Stimulated activated memory B cell treated with anti-CD40 and anti-IgM and Interleukin-4, amounts not matched to agents 10 μg/mL and 1 μg/mL and 100 μg/mL, for 72 hours (primary cell): Measurements from ENCODE around the gene SLCO4A1.
A peak's percentile ranks its signal among the peaks of the same experiment; 100 is the strongest.

ENCODE experiments used
- ATAC-seq: fragments of 150-1000 bp; cut with Tn5 transposase; 2 replicates; pipeline ENCODE4 v1.10.0; 2021
- H3K27ac Mint-ChIP-seq: one replicate; pipeline ENCODE4 v1.8.0; 2022; ENCODE audit warnings: mild to moderate bottlenecking, mixed read lengths
- H3K27me3 Mint-ChIP-seq: one replicate; pipeline ENCODE4 v1.8.0; 2022; ENCODE audit warnings: mixed read lengths
- H3K36me3 Mint-ChIP-seq: one replicate; pipeline ENCODE4 v1.8.0; 2022; ENCODE audit warnings: mixed read lengths
- H3K4me1 Mint-ChIP-seq: one replicate; pipeline ENCODE4 v1.8.0; 2022; ENCODE audit warnings: mixed read lengths
- H3K4me3 Mint-ChIP-seq: one replicate; pipeline ENCODE4 v1.8.0; 2022; ENCODE audit warnings: mild to moderate bottlenecking, moderate library complexity, mixed read lengths
- H3K9me3 Mint-ChIP-seq: one replicate; pipeline ENCODE4 v1.8.0; 2022; ENCODE audit warnings: mixed read lengths

The SLCO4A1 gene

GRCh38 chr20:62648318-62648995 lies 6.2 kb downstream of the SLCO4A1 start:
- Mint-ChIP-seq H3K9me3 (no peaks in the 10 kb centered on the region), H3K27ac (peak overlapping the region; percentile 74), H3K4me1 (peaks cover 76% of the 10 kb centered on the region)

DNA sequence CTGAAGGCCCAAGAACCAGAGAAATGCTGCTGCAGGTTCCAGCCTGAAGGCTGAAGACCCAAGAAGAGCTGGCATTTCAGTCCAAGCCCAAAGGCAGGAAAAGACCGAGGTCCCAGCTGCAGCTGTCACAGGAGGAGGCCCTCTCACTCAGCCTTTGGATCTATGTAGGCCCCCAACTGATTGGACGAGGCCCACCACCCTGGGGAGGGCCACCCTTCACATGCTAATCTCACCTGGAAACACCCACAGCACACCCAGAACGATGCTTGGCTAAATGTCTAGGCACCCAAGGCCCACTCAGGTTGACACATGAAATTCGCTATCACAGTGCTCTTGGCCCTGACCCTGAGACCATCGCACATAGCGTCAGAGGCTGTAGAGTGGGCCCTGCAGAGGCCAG lies 6.8 kb downstream of the SLCO4A1 start:
- ATAC-seq, result no peak
- no peaks in the 10 kb centered on the region for H3K9me3 Mint-ChIP-seq
- H3K27ac Mint-ChIP-seq, result peak overlapping the region; percentile 96
- H3K4me1 Mint-ChIP-seq, result peaks cover 75% of the 10 kb centered on the region
- no peaks in the 10 kb centered on the region for H3K27me3 Mint-ChIP-seq
- H3K4me3 Mint-ChIP-seq, result no peak overlapping the region
- peaks cover 5% of the 10 kb centered on the region for H3K36me3 Mint-ChIP-seq

More at GRCh38 chr20:62648318-62648995, 6.2 kb downstream of the SLCO4A1 start:
- no peak overlapping the region for H3K4me3 Mint-ChIP-seq
- ATAC-seq, result no peak
- no peaks in the 10 kb centered on the region for H3K27me3 Mint-ChIP-seq
- peaks cover 5% of the 10 kb centered on the region for H3K36me3 Mint-ChIP-seq

GRCh38 chr20:62650551-62651284 lies 8.4 kb downstream of the SLCO4A1 start:
- Mint-ChIP-seq H3K36me3 (peaks cover 5% of the 10 kb centered on the region), H3K27me3 (no peaks in the 10 kb centered on the region), H3K4me1 (peaks cover 82% of the 10 kb centered on the region), H3K27ac (peak overlapping the region; percentile 96), H3K4me3 (peak overlapping the region; percentile 75), H3K9me3 (no peaks in the 10 kb centered on the region)
- no peak for ATAC-seq

- H3K27me3 Mint-ChIP-seq, result no peaks in the 10 kb centered on the region
- peak; percentile 90 for ATAC-seq
- peaks cover 79% of the 10 kb centered on the region for H3K4me1 Mint-ChIP-seq
- peak overlapping the region; percentile 75 for H3K4me3 Mint-ChIP-seq
- no peaks in the 10 kb centered on the region for H3K9me3 Mint-ChIP-seq
- H3K36me3 Mint-ChIP-seq, result peaks cover 5% of the 10 kb centered on the region
- peak overlapping the region; percentile 96 for H3K27ac Mint-ChIP-seq
Measured at GRCh38 chr20:62651285-62652021, 9.2 kb downstream of the SLCO4A1 start.

- peak; percentile 83 for ATAC-seq
- H3K4me1 Mint-ChIP-seq, result peaks cover 70% of the 10 kb centered on the region
- H3K9me3 Mint-ChIP-seq, result no peaks in the 10 kb centered on the region
- H3K36me3 Mint-ChIP-seq, result peaks cover 5% of the 10 kb centered on the region
- peak overlapping the region; percentile 96 for H3K27ac Mint-ChIP-seq
- no peaks in the 10 kb centered on the region for H3K27me3 Mint-ChIP-seq
- peak overlapping the region; percentile 75 for H3K4me3 Mint-ChIP-seq
Measured at GRCh38 chr20:62652041-62652893, 10.0 kb downstream of the SLCO4A1 start.

DNA sequence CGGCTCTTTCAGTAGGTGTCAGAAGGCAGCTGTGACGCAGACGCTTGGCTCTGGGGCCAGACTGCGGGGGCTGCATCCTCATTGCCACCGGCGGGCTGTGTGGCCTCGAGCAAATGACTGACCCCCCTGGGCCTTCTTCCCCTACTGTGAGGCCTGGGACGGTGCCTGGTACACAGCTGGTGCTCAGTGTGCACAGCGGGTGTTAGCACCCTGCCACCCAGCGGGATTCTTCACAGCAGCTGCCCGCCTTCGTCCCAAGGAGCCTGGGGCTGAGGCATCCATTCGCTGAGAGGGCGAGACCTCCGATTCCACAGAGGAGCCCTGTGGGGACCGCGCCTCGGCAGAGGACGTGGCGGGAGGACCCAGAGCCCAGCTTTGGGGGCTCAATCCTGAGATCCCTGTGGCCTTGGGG lies 10.6 kb downstream of the SLCO4A1 start:
- H3K27ac Mint-ChIP-seq, result peak overlapping the region; percentile 96
- H3K4me1 Mint-ChIP-seq, result peaks cover 64% of the 10 kb centered on the region
- H3K27me3 Mint-ChIP-seq, result no peaks in the 10 kb centered on the region
- H3K36me3 Mint-ChIP-seq, result peaks cover 5% of the 10 kb centered on the region
- no peaks in the 10 kb centered on the region for H3K9me3 Mint-ChIP-seq
- no peak for ATAC-seq
- H3K4me3 Mint-ChIP-seq, result no peak overlapping the region

- H3K36me3 Mint-ChIP-seq, result peaks cover 5% of the 10 kb centered on the region
- no peaks in the 10 kb centered on the region for H3K9me3 Mint-ChIP-seq
- no peaks in the 10 kb centered on the region for H3K27me3 Mint-ChIP-seq
- peak overlapping the region; percentile 67 for H3K27ac Mint-ChIP-seq
- no peak for ATAC-seq
- peaks cover 62% of the 10 kb centered on the region for H3K4me1 Mint-ChIP-seq
- H3K4me3 Mint-ChIP-seq, result no peak overlapping the region
Measured at GRCh38 chr20:62653373-62653772, 11.1 kb downstream of the SLCO4A1 start.

DNA sequence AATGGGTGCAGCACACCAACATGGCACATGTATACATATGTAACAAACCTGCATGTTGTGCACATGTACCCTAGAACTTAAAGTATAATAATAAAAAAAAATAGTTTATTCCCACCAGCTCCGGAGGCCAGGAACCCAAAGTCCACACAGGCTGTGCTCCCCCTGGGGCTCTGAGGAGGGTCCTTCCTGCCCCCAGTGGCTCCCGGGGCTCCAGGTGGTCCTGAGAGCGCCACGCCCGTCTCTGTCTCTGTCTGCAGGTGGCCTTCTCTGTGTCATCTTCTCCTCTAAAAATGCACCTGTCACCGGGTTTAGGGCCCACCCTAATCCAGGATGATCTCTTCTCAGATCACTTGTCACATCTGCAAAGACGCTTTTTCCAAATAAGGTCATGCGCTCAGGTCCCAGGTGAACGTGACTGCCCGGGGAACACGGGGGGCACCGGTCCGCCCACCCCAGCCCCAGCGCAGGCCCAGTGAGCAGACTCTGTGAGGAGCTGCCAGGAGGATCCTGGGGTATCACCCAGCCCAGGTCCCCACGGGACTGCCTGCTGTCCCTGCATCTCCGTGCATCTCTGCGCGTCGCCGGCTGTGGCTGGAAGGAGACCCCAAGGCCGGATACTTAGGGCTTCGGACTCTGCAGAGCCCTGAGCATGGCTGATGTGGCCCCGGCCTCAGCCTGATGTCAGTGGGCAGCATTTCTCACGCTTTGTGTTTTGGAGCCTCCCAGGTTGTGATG lies 11.8 kb downstream of the SLCO4A1 start:
- H3K27ac Mint-ChIP-seq, result peak overlapping the region; percentile 67

DNA sequence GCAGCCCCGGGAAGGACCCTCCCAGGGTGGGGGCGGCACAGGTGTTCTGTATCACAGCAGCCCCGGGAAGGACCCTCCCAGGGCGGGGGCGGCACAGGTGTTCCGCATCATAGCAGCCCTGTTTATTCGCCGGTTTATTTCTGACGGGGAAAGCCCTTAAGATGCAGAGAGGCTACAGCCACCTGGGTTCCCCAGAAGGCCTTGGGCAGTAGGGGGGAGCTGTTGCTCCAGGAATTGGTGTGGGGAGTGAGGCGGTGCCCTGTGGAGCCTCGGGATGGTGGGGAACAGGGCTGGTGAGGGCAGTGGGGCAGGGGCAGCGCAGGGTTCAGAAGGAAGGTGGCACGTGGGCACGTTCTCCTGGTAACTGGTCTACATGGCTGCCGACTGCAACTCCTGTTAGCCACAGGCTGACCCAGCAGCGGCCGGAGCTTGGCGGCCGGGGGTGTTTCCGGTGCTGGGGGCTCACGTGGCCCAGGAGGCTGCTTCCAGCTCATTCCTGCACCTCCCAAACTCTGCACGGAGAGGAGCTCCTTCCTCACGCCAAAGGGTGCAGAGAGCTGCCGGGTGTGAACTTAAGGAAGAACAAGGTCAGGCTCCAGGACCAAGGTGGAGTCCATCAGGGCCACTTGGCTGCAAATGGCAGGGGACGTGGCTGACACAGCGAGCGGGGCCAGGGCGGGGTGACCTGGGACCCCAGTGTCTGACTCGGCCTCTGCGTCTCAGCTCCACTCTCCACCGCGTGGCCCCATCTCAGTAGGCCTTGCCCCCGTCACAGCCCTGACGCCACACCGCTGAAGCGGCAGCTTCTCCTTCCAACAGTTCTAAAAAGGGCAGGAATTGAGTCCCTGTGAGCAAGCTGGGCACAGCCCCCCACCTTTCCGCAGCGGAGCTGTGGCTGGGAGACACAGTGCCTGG lies 13.2 kb downstream of the SLCO4A1 start:
- Mint-ChIP-seq H3K9me3 (no peaks in the 10 kb centered on the region), H3K4me3 (no peak overlapping the region), H3K36me3 (peaks cover 18% of the 10 kb centered on the region), H3K4me1 (peaks cover 55% of the 10 kb centered on the region), H3K27ac (peak overlapping the region; percentile 51), H3K27me3 (no peaks in the 10 kb centered on the region)
- no peak for ATAC-seq

More for the DNA sequence above, 11.8 kb downstream of the SLCO4A1 start:
- no peak for ATAC-seq
- no peaks in the 10 kb centered on the region for H3K9me3 Mint-ChIP-seq
- no peaks in the 10 kb centered on the region for H3K27me3 Mint-ChIP-seq
- peaks cover 64% of the 10 kb centered on the region for H3K4me1 Mint-ChIP-seq
- H3K4me3 Mint-ChIP-seq, result no peak overlapping the region
- H3K36me3 Mint-ChIP-seq, result peaks cover 10% of the 10 kb centered on the region

DNA sequence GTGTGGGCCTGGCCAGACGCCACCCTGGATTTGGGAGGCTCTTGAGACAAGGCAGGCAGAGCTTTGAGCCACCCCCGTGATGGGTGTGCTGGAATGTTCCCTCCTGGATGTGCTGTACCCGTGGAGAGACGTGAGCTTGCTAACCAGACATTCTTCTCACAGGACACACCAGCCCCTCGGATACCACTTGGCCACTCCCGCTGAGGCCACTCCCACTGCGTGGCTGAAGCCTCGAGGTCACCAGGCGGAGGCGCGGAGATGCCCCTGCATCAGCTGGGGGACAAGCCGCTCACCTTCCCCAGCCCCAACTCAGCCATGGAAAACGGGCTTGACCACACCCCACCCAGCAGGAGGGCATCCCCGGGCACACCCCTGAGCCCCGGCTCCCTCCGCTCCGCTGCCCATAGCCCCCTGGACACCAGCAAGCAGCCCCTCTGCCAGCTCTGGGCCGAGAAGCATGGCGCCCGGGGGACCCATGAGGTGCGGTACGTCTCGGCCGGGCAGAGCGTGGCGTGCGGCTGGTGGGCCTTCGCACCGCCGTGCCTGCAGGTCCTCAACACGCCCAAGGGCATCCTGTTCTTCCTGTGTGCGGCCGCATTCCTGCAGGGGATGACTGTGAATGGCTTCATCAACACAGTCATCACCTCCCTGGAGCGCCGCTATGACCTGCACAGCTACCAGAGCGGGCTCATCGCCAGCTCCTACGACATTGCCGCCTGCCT lies 14.1 kb downstream of the SLCO4A1 start:
- Mint-ChIP-seq H3K36me3 (peaks cover 23% of the 10 kb centered on the region), H3K4me3 (no peak overlapping the region), H3K27me3 (no peaks in the 10 kb centered on the region), H3K9me3 (no peaks in the 10 kb centered on the region), H3K4me1 (peaks cover 47% of the 10 kb centered on the region), H3K27ac (no peak overlapping the region)
- no peak for ATAC-seq

- Mint-ChIP-seq H3K27me3 (no peaks in the 10 kb centered on the region), H3K9me3 (no peaks in the 10 kb centered on the region), H3K36me3 (peaks cover 30% of the 10 kb centered on the region)
Measured at GRCh38 chr20:62656919-62657588, 14.8 kb downstream of the SLCO4A1 start.

GRCh38 chr20:62657589-62657942 lies 15.3 kb downstream of the SLCO4A1 start:
- Mint-ChIP-seq H3K27ac (no peak overlapping the region), H3K4me1 (peaks cover 35% of the 10 kb centered on the region), H3K36me3 (peaks cover 32% of the 10 kb centered on the region), H3K4me3 (no peak overlapping the region), H3K27me3 (no peaks in the 10 kb centered on the region), H3K9me3 (no peaks in the 10 kb centered on the region)
- ATAC-seq, result no peak

More at GRCh38 chr20:62656919-62657588, 14.8 kb downstream of the SLCO4A1 start:
- peaks cover 40% of the 10 kb centered on the region for H3K4me1 Mint-ChIP-seq
- no peak overlapping the region for H3K4me3 Mint-ChIP-seq
- H3K27ac Mint-ChIP-seq, result no peak overlapping the region
- ATAC-seq, result no peak
